Breast epithelium (tissue), 4 donors: ENCODE data around the gene ACAA1. TPM values are rescaled to one million over a fixed set of nuclear protein-coding genes. Genes with fewer than 3 reads are reported as not detected.

Experiments
- DNase-seq, 2 donors: peaks; one replicate each; pipeline ENCODE4 v3.0.0-alpha.2; 2019; ENCODE audit warnings: low spot score in 2 of 2
- H3K27ac ChIP-seq, 2 donors: fragments of 200-600 bp; sonication (generic) in 1 of 2; one replicate each; pipeline ENCODE4 v1.5.1; 2016 to 2019; ENCODE audit warnings: mild to moderate bottlenecking in 1 of 2
- H3K27me3 ChIP-seq, 2 donors: fragments of 200-600 bp; sonication (generic) in 1 of 2; one replicate each; pipeline versions ENCODE4 v1.5.1 to v1.6.0; 2017 to 2019; ENCODE audit warnings: control low read depth in 1 of 2, mild to moderate bottlenecking in 1 of 2
- H3K36me3 ChIP-seq: fragments of 200-600 bp; one replicate; pipeline ENCODE4 v1.5.1; 2019
- H3K4me1 ChIP-seq, 2 donors: fragments of 200-600 bp; sonication (generic); one replicate each; pipeline ENCODE4 v1.5.1; 2016 to 2019; ENCODE audit warnings: control low read depth in 1 of 2
- H3K4me3 ChIP-seq, 3 donors: fragments of 200-600 bp; sonication (generic); 1 replicate in 2 of 3; 2 replicates in 1 of 3; pipeline ENCODE4 v1.5.1; 2016 to 2019; ENCODE audit warnings: mild to moderate bottlenecking in 3 of 3, moderate library complexity in 2 of 3
- H3K9me3 ChIP-seq, 2 donors: fragments of 200-600 bp; sonication (generic) in 1 of 2; one replicate each; pipeline ENCODE4 v1.5.1; 2016 to 2019; ENCODE audit warnings: control low read depth in 1 of 2
- POLR2A ChIP-seq: fragments of 450-650 bp; IDR thresholded peaks from one replicate; pipeline ENCODE4 v1.6.1; 2016; ENCODE audit warnings: antibody characterized with exemption, mild to moderate bottlenecking, moderate library complexity
- POLR2AphosphoS5 ChIP-seq, 3 donors: sonication (generic); formaldehyde crosslinking; IDR thresholded peaks; one replicate each; pipeline ENCODE4 v1.6.1; 2017; ENCODE audit warnings: antibody characterized with exemption in 3 of 3
- intact Hi-C: fragments of 100-400 bp; cut with DNase I; formaldehyde crosslinking; loops from one replicate; pipeline ENCODE4 v1.15.1; 2023; ENCODE audit warnings: low total_unique reads
- total RNA-seq, 3 donors: library from RNA; depleted of rRNA; stranded (reverse); fragments of >200 nt; gene quantifications; one replicate each; pipeline ENCODE4 v1.1.0, GENCODE V29; 2016
- TF ChIP-seq, protein P1 (sequence below), 3 donors: fragments of 450-650 bp; IDR thresholded peaks; one replicate each; pipeline ENCODE4 v1.5.1; 2016 to 2017; ENCODE audit warnings: antibody characterized with exemption in 3 of 3, mild to moderate bottlenecking in 3 of 3, moderate library complexity in 3 of 3

Gene ACAA1
- total RNA-seq, 3 donors from 2014 or later: 69.2 to 87.5 (median 83.9) TPM

DNA sequence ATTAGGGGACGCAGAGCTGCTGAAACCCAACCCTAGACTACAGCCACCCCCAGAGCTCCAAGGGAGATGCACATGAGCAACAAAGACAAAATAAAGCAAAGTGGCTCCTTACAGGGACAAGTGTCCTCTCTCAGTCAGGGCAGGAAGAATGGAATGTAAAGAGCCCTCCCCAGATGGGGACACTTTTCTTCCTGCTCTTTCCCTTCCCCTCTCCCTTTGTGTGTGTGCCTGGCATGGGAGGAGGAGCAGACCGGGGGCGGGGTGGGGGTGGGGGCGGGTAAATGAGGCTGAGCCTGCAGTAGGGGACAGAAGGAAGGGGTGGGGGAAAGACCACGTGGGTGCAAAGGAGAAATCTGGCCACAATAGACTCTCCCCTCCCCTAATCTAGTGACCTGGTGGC is 37.4 kb downstream of the ACAA1 start:
- H3K36me3 ChIP-seq: no peaks in the 10 kb centered on the region
- no peaks in the 10 kb centered on the region for H3K27me3 ChIP-seq
- no peaks in the 10 kb centered on the region for H3K9me3 ChIP-seq
- intact Hi-C loops: no loop called here
- DNase-seq: no peak
- H3K27ac ChIP-seq: no peak overlapping the region
- no peak overlapping the region for H3K4me3 ChIP-seq
- H3K4me1 ChIP-seq: no peaks in the 10 kb centered on the region
- TF ChIP-seq, protein P1, sequence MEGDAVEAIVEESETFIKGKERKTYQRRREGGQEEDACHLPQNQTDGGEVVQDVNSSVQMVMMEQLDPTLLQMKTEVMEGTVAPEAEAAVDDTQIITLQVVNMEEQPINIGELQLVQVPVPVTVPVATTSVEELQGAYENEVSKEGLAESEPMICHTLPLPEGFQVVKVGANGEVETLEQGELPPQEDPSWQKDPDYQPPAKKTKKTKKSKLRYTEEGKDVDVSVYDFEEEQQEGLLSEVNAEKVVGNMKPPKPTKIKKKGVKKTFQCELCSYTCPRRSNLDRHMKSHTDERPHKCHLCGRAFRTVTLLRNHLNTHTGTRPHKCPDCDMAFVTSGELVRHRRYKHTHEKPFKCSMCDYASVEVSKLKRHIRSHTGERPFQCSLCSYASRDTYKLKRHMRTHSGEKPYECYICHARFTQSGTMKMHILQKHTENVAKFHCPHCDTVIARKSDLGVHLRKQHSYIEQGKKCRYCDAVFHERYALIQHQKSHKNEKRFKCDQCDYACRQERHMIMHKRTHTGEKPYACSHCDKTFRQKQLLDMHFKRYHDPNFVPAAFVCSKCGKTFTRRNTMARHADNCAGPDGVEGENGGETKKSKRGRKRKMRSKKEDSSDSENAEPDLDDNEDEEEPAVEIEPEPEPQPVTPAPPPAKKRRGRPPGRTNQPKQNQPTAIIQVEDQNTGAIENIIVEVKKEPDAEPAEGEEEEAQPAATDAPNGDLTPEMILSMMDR (IDR thresholded peaks at IDR 0.05): no peak
- no peak for TF ChIP-seq POLR2AphosphoS5 (IDR thresholded peaks at IDR 0.05)
- no peak for TF ChIP-seq POLR2A

DNA sequence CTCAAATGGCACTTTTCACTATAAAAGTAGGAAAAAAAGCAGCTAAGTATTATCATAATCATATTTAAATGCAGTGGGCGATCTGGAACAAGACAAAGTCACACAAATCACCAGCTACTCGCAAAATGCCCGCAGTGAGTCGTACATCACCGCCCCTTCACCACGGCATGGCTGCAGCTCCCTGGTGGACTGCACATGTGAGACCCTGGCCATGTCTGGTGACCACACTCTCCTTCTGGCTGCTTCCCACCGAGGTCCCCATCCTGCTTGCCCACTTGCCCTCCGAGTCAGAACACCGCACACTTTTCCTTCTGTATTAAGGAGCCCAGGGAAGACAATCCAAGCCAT is 38.6 kb downstream of the ACAA1 start:
- no peaks in the 10 kb centered on the region for H3K9me3 ChIP-seq
- H3K27me3 ChIP-seq: no peaks in the 10 kb centered on the region
- intact Hi-C loops: no loop called here
- H3K36me3 ChIP-seq: no peaks in the 10 kb centered on the region
- no peak overlapping the region for H3K4me3 ChIP-seq
- DNase-seq: no peak
- TF ChIP-seq POLR2A (no peak), POLR2AphosphoS5 (IDR thresholded peaks at IDR 0.05) (no peak)
- TF ChIP-seq, protein P1 (IDR thresholded peaks at IDR 0.05): no peak
- no peaks in the 10 kb centered on the region for H3K4me1 ChIP-seq
- H3K27ac ChIP-seq: no peak overlapping the region

DNA sequence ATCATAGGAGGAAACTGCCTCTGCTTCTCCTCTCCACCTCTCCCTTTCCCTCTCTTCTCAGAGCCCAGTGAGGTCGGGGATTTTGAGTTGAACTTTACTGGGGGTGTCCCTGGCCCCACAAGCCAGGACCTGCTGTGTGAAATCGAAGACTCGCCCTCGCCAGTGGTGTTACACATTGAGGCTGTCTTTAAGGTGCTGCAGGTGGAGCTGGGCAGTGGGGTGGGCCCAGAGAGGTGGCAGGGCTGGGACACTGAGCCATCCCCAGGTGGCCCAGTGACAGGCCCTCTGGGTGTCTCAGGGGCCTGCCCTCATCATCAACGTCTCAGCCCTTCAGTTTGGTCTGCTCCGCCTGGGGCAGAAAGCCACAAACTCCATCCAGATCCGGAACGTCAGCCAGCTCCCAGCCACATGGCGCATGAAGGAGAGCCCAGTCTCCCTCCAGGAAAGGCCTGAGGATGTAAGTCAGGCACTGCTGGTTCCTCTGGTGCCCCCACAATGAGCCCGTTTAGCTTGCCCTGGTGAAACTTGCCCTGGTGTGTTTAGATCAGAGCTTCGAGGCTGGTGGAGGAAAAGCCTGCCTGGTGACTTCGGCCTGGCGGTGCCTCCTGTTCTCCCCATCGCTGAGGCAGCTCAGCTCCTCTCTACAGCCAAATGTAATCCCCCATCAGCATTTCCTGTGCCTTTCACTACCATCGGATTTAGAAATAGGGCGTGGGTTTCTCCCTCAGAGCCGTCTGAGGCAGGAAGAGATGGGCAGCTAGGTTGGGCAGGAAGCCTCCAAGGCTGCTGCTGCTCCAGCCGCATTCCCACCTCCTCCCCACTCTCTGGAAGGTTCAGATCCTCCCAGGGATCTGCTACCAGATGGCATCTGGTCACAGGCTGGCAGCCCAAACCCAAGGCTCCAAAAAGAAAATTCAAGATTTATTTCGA is 39.2 kb downstream of the ACAA1 start:
- H3K9me3 ChIP-seq: no peaks in the 10 kb centered on the region
- no peaks in the 10 kb centered on the region for H3K36me3 ChIP-seq
- H3K4me3 ChIP-seq: no peak overlapping the region
- no peak for DNase-seq
- TF ChIP-seq POLR2AphosphoS5 (IDR thresholded peaks at IDR 0.05) (no peak), POLR2A (no peak)
- TF ChIP-seq, protein P1 (IDR thresholded peaks at IDR 0.05): no peak
- intact Hi-C loops: no loop called here
- H3K4me1 ChIP-seq: no peaks in the 10 kb centered on the region
- no peaks in the 10 kb centered on the region for H3K27me3 ChIP-seq
- no peak overlapping the region for H3K27ac ChIP-seq

DNA sequence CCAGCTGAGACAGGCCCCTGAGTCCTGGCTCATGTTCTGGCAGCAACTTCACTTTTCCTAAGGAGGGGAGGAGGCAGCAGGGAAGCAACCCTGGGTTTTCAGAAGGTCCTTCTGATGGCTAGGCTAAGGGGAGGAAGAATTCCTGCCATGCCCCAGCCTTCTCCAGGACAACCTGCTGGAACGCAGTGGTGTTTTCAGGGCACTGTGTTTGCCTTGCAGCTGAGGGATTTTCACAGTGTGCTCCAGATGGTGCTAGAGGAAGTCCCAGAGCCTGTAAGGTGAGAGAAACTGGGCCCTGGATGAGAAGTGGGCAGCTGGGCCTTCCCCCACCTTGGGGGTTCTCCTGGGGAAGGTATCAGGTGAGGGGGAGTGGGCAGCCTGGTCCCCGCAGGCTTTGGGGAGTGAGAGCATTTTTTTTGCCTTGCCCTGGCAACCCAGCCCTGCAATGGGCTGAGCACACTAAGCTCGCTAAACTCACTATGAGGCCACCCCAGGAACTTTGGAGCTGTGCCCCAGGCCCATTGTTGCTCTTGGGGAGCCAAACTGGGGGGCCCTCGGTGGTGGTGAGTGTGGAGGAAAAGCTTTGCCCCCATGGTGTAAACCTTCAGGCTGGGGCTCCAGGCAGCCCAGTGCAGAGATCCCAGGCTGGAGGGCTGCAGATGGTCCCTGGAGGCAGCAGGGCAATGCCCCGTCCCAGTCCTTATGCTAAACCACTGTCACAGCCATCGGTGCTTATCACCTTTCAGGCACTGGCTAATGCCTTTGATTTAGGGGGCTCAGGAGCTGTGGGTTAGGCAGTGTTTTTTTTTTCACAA is 41.1 kb downstream of the ACAA1 start:
- Histone ChIP-seq H3K27ac (no peak overlapping the region), H3K4me3 (no peak overlapping the region), H3K4me1 (no peaks in the 10 kb centered on the region), H3K36me3 (no peaks in the 10 kb centered on the region), H3K27me3 (no peaks in the 10 kb centered on the region), H3K9me3 (no peaks in the 10 kb centered on the region)
- no peak for TF ChIP-seq POLR2AphosphoS5 (IDR thresholded peaks at IDR 0.05)
- TF ChIP-seq, protein P1 (IDR thresholded peaks at IDR 0.05): no peak
- DNase-seq: no peak
- intact Hi-C loops: no loop called here

DNA sequence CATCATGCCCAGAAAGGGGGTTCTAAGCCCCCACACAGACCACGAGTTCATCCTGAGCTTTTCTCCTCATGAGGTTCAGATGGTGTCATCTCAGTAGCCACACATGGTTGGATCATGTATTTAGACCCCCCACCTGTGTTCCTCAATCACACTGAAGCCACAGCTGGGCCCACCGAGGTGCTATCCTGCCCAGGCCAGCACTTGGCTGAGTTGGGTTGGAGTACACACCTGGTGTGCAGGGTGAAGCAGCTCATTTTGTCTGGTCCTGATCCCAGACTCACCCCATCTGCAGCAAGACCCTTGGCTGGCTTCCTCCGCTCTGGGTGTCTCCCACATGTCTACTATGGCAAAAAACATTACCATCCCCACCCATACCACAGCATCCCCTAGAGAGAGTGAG is 41.9 kb downstream of the ACAA1 start:
- DNase-seq: no peak
- H3K9me3 ChIP-seq: no peaks in the 10 kb centered on the region
- intact Hi-C loops: no loop called here

More for the DNA sequence above, 41.9 kb downstream of the ACAA1 start:
- no peaks in the 10 kb centered on the region for H3K4me1 ChIP-seq
- H3K27ac ChIP-seq: no peak overlapping the region
- H3K4me3 ChIP-seq: no peak overlapping the region
- H3K27me3 ChIP-seq: no peaks in the 10 kb centered on the region
- H3K36me3 ChIP-seq: no peaks in the 10 kb centered on the region
- TF ChIP-seq POLR2A: no peak
- TF ChIP-seq, protein P1 (IDR thresholded peaks at IDR 0.05): no peak
- TF ChIP-seq POLR2AphosphoS5 (IDR thresholded peaks at IDR 0.05): no peak
